HCT116 (cell line): Measurements from ENCODE around the gene ARID3A. TPM values are rescaled to one million over a fixed set of nuclear protein-coding genes. Genes with fewer than 3 reads are reported as not detected.

Experiments
- ATAC-seq: fragments of 200-7000 bp; cut with Tn5 transposase; 2 replicates; pipeline ENCODE4 v1.9.1; 2020; ENCODE audit warnings: mild to moderate bottlenecking, moderate library complexity
- BruUV-seq: library from RNA; stranded (reverse); fragments of 400-500 nt; replicated peaks from 2 replicates; lab custom pipeline; 2021; lab: Mats Ljungman, UMichigan
- CTCF ChIA-PET: fragments of 300-600 bp; sonication (Branson Sonifier 250); formaldehyde crosslinking; loops from one replicate; lab custom pipeline; 2021; ENCODE audit warnings: antibody characterized with exemption; lab: Charles Lee
- POLR2A ChIA-PET: fragments of 300-600, 350-600 bp; sonication (Branson Sonifier 250); formaldehyde crosslinking; loops from one replicate; lab custom pipeline; 2021; ENCODE audit warnings: antibody characterized with exemption; lab: Charles Lee
- RAD21 ChIA-PET, 2 experiments: fragments of 300-600 bp; sonication (Branson Sonifier 250); formaldehyde crosslinking; loops; one replicate each; lab custom pipeline; 2023; ENCODE audit warnings: low total read pairs in 2 of 2; ENCODE audit not compliant: uncharacterized antibody in 2 of 2, unreplicated experiment in 2 of 2, low non-redundant PET in 1 of 2; lab: Charles Lee
- DNase-seq: peaks from one replicate; pipeline ENCODE4 v3.0.0-alpha.2; 2010; ENCODE audit warnings: low read depth, low spot score
- H2AFZ ChIP-seq: fragments of 200-600 bp; shearing (Covaris generic), sonication (generic); 2 replicates; pipeline ENCODE4 v1.6.1; 2017; ENCODE audit warnings: low read depth, mixed run types, mixed read lengths, antibody characterized with exemption, low read length; ENCODE audit not compliant: poor library complexity, severe bottlenecking
- H3K27ac ChIP-seq: 2 replicates; pipeline ENCODE4 v1.5.1; 2012; ENCODE audit warnings: low read depth, low read length
- H3K27me3 ChIP-seq: fragments of 200-600 bp; sonication (generic); 2 replicates; pipeline ENCODE4 v1.6.1; 2016; ENCODE audit warnings: mixed run types, low read length, mixed read lengths; ENCODE audit not compliant: insufficient read depth
- H3K36me3 ChIP-seq, 2 experiments: fragments of 200-500 bp in 1 of 2; fragments of 200-600 bp in 1 of 2; sonication (Bioruptor generic) in 1 of 2; sonication (generic) in 1 of 2; 2 replicates each; pipeline versions ENCODE4 v1.5.1 to v1.6.1; 2014 to 2016; ENCODE audit warnings: low read length in 2 of 2, inconsistent platforms in 1 of 2, mixed read lengths in 1 of 2, mixed run types in 1 of 2; ENCODE audit not compliant: insufficient read depth in 2 of 2, control insufficient read depth in 1 of 2
- H3K4me1 ChIP-seq, 2 experiments: fragments of 200-600 bp in 1 of 2; sonication (generic) in 1 of 2; 2 replicates each; pipeline versions ENCODE4 v1.5.1 to v1.6.1; 2012 to 2017; ENCODE audit warnings: low read length in 2 of 2, inconsistent platforms in 1 of 2, mild to moderate bottlenecking in 1 of 2, mixed read lengths in 1 of 2, mixed run types in 1 of 2, moderate library complexity in 1 of 2; ENCODE audit not compliant: insufficient read depth in 2 of 2, control insufficient read depth in 1 of 2
- H3K4me2 ChIP-seq: fragments of 200-600 bp; sonication (generic); 2 replicates; pipeline ENCODE4 v1.6.1; 2017; ENCODE audit warnings: mixed run types, low read length, mixed read lengths
- H3K4me3 ChIP-seq, 2 experiments: fragments of 200-600 bp in 1 of 2; sonication (generic) in 1 of 2; replicated peaks in 1 of 2; 2 replicates each; pipeline ENCODE4 v1.5.1; 2011 to 2016; ENCODE audit warnings: low read length in 2 of 2, control low read depth in 1 of 2, low read depth in 1 of 2, mild to moderate bottlenecking in 1 of 2, mixed read lengths in 1 of 2, mixed run types in 1 of 2
- H3K79me2 ChIP-seq: fragments of 200-600 bp; sonication (generic); 2 replicates; pipeline ENCODE4 v1.6.1; 2017; ENCODE audit warnings: mild to moderate bottlenecking, mixed run types, low read length, moderate library complexity, mixed read lengths; ENCODE audit not compliant: insufficient read depth
- H3K9ac ChIP-seq: fragments of 200-600 bp; sonication (generic); 2 replicates; pipeline ENCODE4 v1.6.1; 2016; ENCODE audit warnings: low read length, mixed read lengths
- H3K9me2 ChIP-seq: fragments of 200-600 bp; sonication (generic), shearing (Covaris generic); 2 replicates; pipeline ENCODE4 v1.6.1; 2017; ENCODE audit warnings: mixed run types, mild to moderate bottlenecking, moderate library complexity; ENCODE audit not compliant: insufficient read depth
- H3K9me3 ChIP-seq, 2 experiments: fragments of 200-500 bp in 1 of 2; fragments of 200-600 bp in 1 of 2; sonication (Bioruptor generic) in 1 of 2; sonication (generic) in 1 of 2; 2 replicates each; pipeline ENCODE4 v1.6.1; 2014 to 2017; ENCODE audit warnings: low read length in 2 of 2, mixed read lengths in 2 of 2, inconsistent platforms in 1 of 2, low read depth in 1 of 2, mild to moderate bottlenecking in 1 of 2, mixed run types in 1 of 2, moderate library complexity in 1 of 2; ENCODE audit not compliant: control insufficient read depth in 1 of 2, insufficient read depth in 1 of 2
- H4K20me1 ChIP-seq: fragments of 200-600 bp; sonication (generic), shearing (Covaris generic); 2 replicates; pipeline ENCODE4 v1.6.1; 2017; ENCODE audit warnings: mixed run types, mild to moderate bottlenecking, moderate library complexity; ENCODE audit not compliant: insufficient read depth
- CBX3 ChIP-seq: IDR thresholded peaks from 2 replicates; pipeline ENCODE4 v1.6.1; 2012; ENCODE audit warnings: low read depth
- FOSL1 ChIP-seq: IDR thresholded peaks from 2 replicates; pipeline ENCODE4 v1.6.1; 2012; ENCODE audit warnings: low read depth
- JUND ChIP-seq: IDR thresholded peaks from 2 replicates; pipeline ENCODE4 v1.6.1; 2012
- POLR2A ChIP-seq: IDR thresholded peaks from 2 replicates; pipeline ENCODE4 v1.7.0; 2011; ENCODE audit warnings: borderline replicate concordance; ENCODE audit not compliant: insufficient read depth, insufficient read length; ENCODE audit errors: extremely low read depth
- RAD21 ChIP-seq: IDR thresholded peaks from 2 replicates; pipeline ENCODE4 v1.6.1; 2012; ENCODE audit warnings: low read depth, mild to moderate bottlenecking
- intact Hi-C: fragments of 100-400 bp; cut with micrococcal nuclease; formaldehyde crosslinking; loops from 2 replicates; pipeline ENCODE4 v1.10.0; 2022
- total RNA-seq: library from RNA; stranded (reverse); gene quantifications from one replicate; pipeline ENCODE4 v1.2.1, GENCODE V29; 2021; ENCODE audit not compliant: unreplicated experiment
- TF ChIP-seq, protein P1 (sequence below), 3 experiments: fragments of 200-600 bp in 1 of 3; sonication (generic) in 1 of 3; IDR thresholded peaks in 2 of 3; conservative IDR thresholded peaks in 1 of 3; 2 replicates each; pipeline ENCODE4 v1.5.1; 2012 to 2017; ENCODE audit warnings: low read depth in 2 of 3, low read length in 2 of 3, antibody characterized with exemption in 1 of 3, borderline replicate concordance in 1 of 3, control low read depth in 1 of 3, mild to moderate bottlenecking in 1 of 3, mixed read lengths in 1 of 3, mixed run types in 1 of 3, moderate library complexity in 1 of 3; ENCODE audit not compliant: insufficient read depth in 1 of 3

ARID3A gene
- total RNA-seq, 1 experiment from 2014 or later, result 21.8 TPM

DNA sequence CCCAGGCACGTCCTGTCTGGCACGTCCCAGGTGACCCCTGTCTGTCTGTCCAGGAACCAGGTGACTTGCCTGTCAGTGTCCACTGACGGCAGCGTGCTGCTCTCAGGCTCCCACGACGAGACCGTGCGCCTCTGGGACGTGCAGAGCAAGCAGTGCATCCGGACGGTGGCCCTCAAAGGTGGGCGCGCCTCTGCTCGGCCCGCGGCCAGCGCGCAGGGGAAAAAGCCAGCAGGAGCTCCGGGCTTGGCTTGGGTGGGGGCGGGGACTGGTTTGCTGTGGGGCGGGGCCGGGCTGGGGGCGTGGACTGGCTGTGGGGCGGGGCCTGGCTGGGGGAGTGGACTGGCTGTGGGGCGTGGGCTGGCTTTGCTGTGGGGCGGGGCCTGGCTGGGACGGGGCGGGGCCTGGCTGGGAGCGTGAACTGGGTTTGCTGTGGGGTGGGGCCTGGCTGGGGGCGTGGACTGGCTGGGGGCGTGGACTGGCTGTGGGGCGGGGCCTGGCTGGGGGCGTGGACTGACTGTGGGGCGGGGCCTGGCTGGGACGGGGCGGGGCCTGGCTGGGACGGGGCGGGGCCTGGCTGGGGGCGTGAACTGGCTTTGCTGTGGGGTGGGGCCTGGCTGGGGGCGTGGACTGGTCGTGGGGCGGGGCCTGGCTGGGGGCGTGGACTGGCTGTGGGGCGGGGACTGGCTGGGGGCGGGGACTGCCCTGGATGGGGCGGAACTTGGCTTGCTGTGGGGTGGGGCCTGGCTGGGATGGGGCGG is 65.5 kb downstream of the ARID3A start:
- Histone ChIP-seq H3K9ac (no peak overlapping the region), H3K79me2 (peaks cover 11% of the 10 kb centered on the region; the same call in 1 of the 2 replicates), H4K20me1 (peaks cover 6% of the 10 kb centered on the region; the same call in 1 of the 2 replicates), H3K36me3 (peaks cover 13 to 62% of the 10 kb centered on the region in 2 experiments), H3K4me2 (no peak overlapping the region), H3K27ac (peak overlapping the region; percentile 50; the same call in 1 of the 2 replicates), H3K4me3 (no peak overlapping the region), H3K9me3 (no peaks in the 10 kb centered on the region), H3K4me1 (peaks cover 3 to 24% of the 10 kb centered on the region in 2 experiments), H3K27me3 (no peaks in the 10 kb centered on the region), H3K9me2 (no peaks in the 10 kb centered on the region), H2AFZ (no peak overlapping the region)
- DNase-seq (peak; percentile 22), ATAC-seq (peak; percentile 55)
- intact Hi-C loops, result no loop called here
- BruUV-seq, result no TSS peak
- RAD21 ChIA-PET, result interaction anchor here in 1 of 2 experiments (0.6 kb wide), 1 partner anchor 35 kb away, joined by 5 read pairs; no protein-coding TSS in a partner anchor
- POLR2A ChIA-PET, result no interaction called here
- TF ChIP-seq FOSL1, result no peak
- no peak for TF ChIP-seq CBX3
- TF ChIP-seq POLR2A, result no peak
- TF ChIP-seq, protein P1, sequence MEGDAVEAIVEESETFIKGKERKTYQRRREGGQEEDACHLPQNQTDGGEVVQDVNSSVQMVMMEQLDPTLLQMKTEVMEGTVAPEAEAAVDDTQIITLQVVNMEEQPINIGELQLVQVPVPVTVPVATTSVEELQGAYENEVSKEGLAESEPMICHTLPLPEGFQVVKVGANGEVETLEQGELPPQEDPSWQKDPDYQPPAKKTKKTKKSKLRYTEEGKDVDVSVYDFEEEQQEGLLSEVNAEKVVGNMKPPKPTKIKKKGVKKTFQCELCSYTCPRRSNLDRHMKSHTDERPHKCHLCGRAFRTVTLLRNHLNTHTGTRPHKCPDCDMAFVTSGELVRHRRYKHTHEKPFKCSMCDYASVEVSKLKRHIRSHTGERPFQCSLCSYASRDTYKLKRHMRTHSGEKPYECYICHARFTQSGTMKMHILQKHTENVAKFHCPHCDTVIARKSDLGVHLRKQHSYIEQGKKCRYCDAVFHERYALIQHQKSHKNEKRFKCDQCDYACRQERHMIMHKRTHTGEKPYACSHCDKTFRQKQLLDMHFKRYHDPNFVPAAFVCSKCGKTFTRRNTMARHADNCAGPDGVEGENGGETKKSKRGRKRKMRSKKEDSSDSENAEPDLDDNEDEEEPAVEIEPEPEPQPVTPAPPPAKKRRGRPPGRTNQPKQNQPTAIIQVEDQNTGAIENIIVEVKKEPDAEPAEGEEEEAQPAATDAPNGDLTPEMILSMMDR (IDR thresholded peaks at IDR 0.05 in 2 of 3, conservative IDR thresholded peaks at IDR 0.05 in 1 of 3; ENCODE audit: borderline replicate concordance in 1 of 3, insufficient read depth in 1 of 3, low read depth in 2 of 3, low read length in 2 of 3), result no peak
- no peak for TF ChIP-seq RAD21
- TF ChIP-seq JUND, result no peak
- CTCF ChIA-PET, result no interaction called here
